GM23338 (cell line): Measurements from ENCODE around the gene DLG2. TPM values are rescaled to one million over a fixed set of nuclear protein-coding genes. Genes with fewer than 3 reads are reported as not detected.

Experiments
- ATAC-seq: fragments of 200-7000 bp; cut with Tn5 transposase; 3 replicates; pipeline ENCODE4 v1.9.1; 2020
- DNase-seq: peaks from one replicate; pipeline ENCODE4 v3.0.0-alpha.2; 2015; ENCODE audit warnings: low spot score
- H2AFZ ChIP-seq: fragments of 200-600 bp; sonication (generic); 2 replicates; pipeline ENCODE4 v1.8.0; 2016; ENCODE audit warnings: antibody characterized with exemption, mild to moderate bottlenecking, moderate library complexity
- H3F3A ChIP-seq: fragments of 200-600 bp; sonication (generic); replicated peaks from 2 replicates; pipeline ENCODE4 v1.8.0; 2017; ENCODE audit warnings: antibody characterized with exemption, mixed run types, low read depth
- H3K27ac ChIP-seq: fragments of 200-600 bp; sonication (generic); 2 replicates; pipeline ENCODE4 v1.6.1; 2016; ENCODE audit warnings: low read depth
- H3K27me3 ChIP-seq: fragments of 200-600 bp; sonication (generic); 2 replicates; pipeline ENCODE4 v1.8.0; 2016; ENCODE audit warnings: mild to moderate bottlenecking, mixed run types, moderate library complexity; ENCODE audit not compliant: insufficient read depth
- H3K36me3 ChIP-seq: fragments of 200-600 bp; sonication (generic); 2 replicates; pipeline ENCODE4 v1.8.0; 2016; ENCODE audit warnings: mild to moderate bottlenecking; ENCODE audit not compliant: insufficient read depth
- H3K4me1 ChIP-seq: fragments of 200-600 bp; sonication (generic); 2 replicates; pipeline ENCODE4 v1.8.0; 2016; ENCODE audit warnings: mild to moderate bottlenecking, moderate library complexity; ENCODE audit not compliant: insufficient read depth
- H3K4me2 ChIP-seq: fragments of 200-600 bp; sonication (generic); 2 replicates; pipeline ENCODE4 v1.7.1; 2017; ENCODE audit warnings: mixed run types
- H3K4me3 ChIP-seq: fragments of 200-600 bp; sonication (generic); 2 replicates; pipeline ENCODE4 v1.6.1; 2016; ENCODE audit warnings: mixed run types
- H3K79me2 ChIP-seq: fragments of 200-600 bp; sonication (generic); replicated peaks from 2 replicates; pipeline ENCODE4 v1.8.0; 2017; ENCODE audit warnings: mild to moderate bottlenecking; ENCODE audit not compliant: insufficient read depth
- H3K9me2 ChIP-seq: fragments of 200-600 bp; sonication (generic); 2 replicates; pipeline ENCODE4 v1.8.0; 2017; ENCODE audit not compliant: insufficient read depth
- H4K20me1 ChIP-seq: fragments of 200-600 bp; sonication (generic); replicated peaks from 2 replicates; pipeline ENCODE4 v1.8.0; 2017; ENCODE audit warnings: mild to moderate bottlenecking; ENCODE audit not compliant: insufficient read depth
- H3K27ac Mint-ChIP-seq: 2 replicates; pipeline ENCODE4 v1.8.0; 2020; ENCODE audit warnings: inconsistent platforms, mild to moderate bottlenecking, moderate library complexity, mixed read lengths
- H3K27me3 Mint-ChIP-seq: 3 replicates; pipeline ENCODE4 v1.8.0; 2022; ENCODE audit warnings: low read depth, mild to moderate bottlenecking, moderate library complexity, mixed read lengths, inconsistent platforms; ENCODE audit not compliant: insufficient read depth, poor library complexity
- H3K36me3 Mint-ChIP-seq: 3 replicates; pipeline ENCODE4 v1.8.0; 2021; ENCODE audit warnings: low read depth, mild to moderate bottlenecking, inconsistent platforms, moderate library complexity, mixed read lengths
- H3K4me1 Mint-ChIP-seq: 3 replicates; pipeline ENCODE4 v1.8.0; 2020; ENCODE audit warnings: mild to moderate bottlenecking, inconsistent platforms, mixed read lengths
- H3K4me3 Mint-ChIP-seq: 3 replicates; pipeline ENCODE4 v1.8.0; 2021; ENCODE audit warnings: moderate library complexity, mild to moderate bottlenecking, inconsistent platforms, mixed read lengths
- H3K9me3 Mint-ChIP-seq: 3 replicates; pipeline ENCODE4 v1.8.0; 2020; ENCODE audit warnings: moderate library complexity, mild to moderate bottlenecking, inconsistent platforms, mixed read lengths
- CREB1 ChIP-seq: fragments of 250-450 bp; sonication (Bioruptor Pico); IDR thresholded peaks from 2 replicates; pipeline ENCODE4 v1.5.0; 2020; ENCODE audit warnings: low read depth, mild to moderate bottlenecking, moderate library complexity
- EZH2 ChIP-seq: fragments of 200-600 bp; sonication (generic); IDR thresholded peaks from one replicate; pipeline ENCODE4 v1.8.0; 2017; ENCODE audit warnings: antibody characterized with exemption, mild to moderate bottlenecking, low read depth; ENCODE audit not compliant: unreplicated experiment
- EZH2phosphoT487 ChIP-seq: fragments of 200-600 bp; sonication (generic); IDR thresholded peaks from one replicate; pipeline ENCODE4 v1.8.1; 2018; ENCODE audit warnings: antibody characterized with exemption; ENCODE audit not compliant: unreplicated experiment
- JUNB ChIP-seq: IDR thresholded peaks from one replicate; pipeline ENCODE4 v1.6.1; 2016; ENCODE audit warnings: antibody characterized with exemption; ENCODE audit not compliant: unreplicated experiment
- NANOG ChIP-seq: IDR thresholded peaks from 2 replicates; pipeline ENCODE4 v1.6.1; 2016; ENCODE audit warnings: antibody characterized with exemption, borderline replicate concordance
- POLR2AphosphoS5 ChIP-seq: IDR thresholded peaks from 2 replicates; pipeline ENCODE4 v1.6.1; 2016; ENCODE audit warnings: antibody characterized with exemption, low read depth
- STAT1 ChIP-seq: IDR thresholded peaks from one replicate; pipeline ENCODE4 v1.6.1; 2016; ENCODE audit warnings: antibody characterized with exemption; ENCODE audit not compliant: unreplicated experiment
- ZNF114 ChIP-seq: fragments of 250-450 bp; sonication (Bioruptor Pico); IDR thresholded peaks from 2 replicates; pipeline ENCODE4 v1.5.0; 2020; ENCODE audit warnings: mild to moderate bottlenecking, moderate library complexity
- ZNF331 ChIP-seq: fragments of 250-450 bp; sonication (Bioruptor Pico); IDR thresholded peaks from 2 replicates; pipeline ENCODE4 v1.5.0; 2020; ENCODE audit warnings: low read depth, mild to moderate bottlenecking, moderate library complexity
- polyA plus RNA-seq: library from polyadenylated mRNA; unstranded; fragments of >200 nt; fragmentation: Nextera tagmentation; extraction: Ambion mirVana; gene quantifications from 2 replicates; pipeline ENCODE4 v1.2.1, GENCODE V29; 2016
- total RNA-seq: library from RNA; depleted of rRNA; stranded (reverse); fragments of >200 nt; shearing (Covaris generic); gene quantifications from 2 replicates; pipeline ENCODE4 v1.2.3, GENCODE V29; 2014
- TF ChIP-seq, protein P1 (sequence below): IDR thresholded peaks from one replicate; pipeline ENCODE4 v1.6.1; 2018; ENCODE audit warnings: antibody characterized with exemption; ENCODE audit not compliant: unreplicated experiment
- TF ChIP-seq, protein P2 (sequence below): fragments of 250-450 bp; sonication (Bioruptor Pico); IDR thresholded peaks from 2 replicates; pipeline ENCODE4 v1.5.0; 2020; ENCODE audit warnings: mild to moderate bottlenecking, moderate library complexity
- TF ChIP-seq, protein P3 (sequence below): IDR thresholded peaks from 2 replicates; pipeline ENCODE4 v1.6.1; 2016; ENCODE audit warnings: antibody characterized with exemption
- TF ChIP-seq, protein P4 (sequence below), 2 experiments: fragments of 200-600 bp in 1 of 2; sonication (generic) in 1 of 2; conservative IDR thresholded peaks; 2 replicates each; pipeline versions ENCODE4 v1.5.1 to v1.6.1; 2016 to 2017; ENCODE audit warnings: antibody characterized with exemption in 2 of 2, low read depth in 2 of 2, mild to moderate bottlenecking in 2 of 2, moderate library complexity in 1 of 2

Gene DLG2
- total and polyA plus RNA-seq, 2 experiments from 2014 or later = 19.8 to 21.5 TPM

DNA sequence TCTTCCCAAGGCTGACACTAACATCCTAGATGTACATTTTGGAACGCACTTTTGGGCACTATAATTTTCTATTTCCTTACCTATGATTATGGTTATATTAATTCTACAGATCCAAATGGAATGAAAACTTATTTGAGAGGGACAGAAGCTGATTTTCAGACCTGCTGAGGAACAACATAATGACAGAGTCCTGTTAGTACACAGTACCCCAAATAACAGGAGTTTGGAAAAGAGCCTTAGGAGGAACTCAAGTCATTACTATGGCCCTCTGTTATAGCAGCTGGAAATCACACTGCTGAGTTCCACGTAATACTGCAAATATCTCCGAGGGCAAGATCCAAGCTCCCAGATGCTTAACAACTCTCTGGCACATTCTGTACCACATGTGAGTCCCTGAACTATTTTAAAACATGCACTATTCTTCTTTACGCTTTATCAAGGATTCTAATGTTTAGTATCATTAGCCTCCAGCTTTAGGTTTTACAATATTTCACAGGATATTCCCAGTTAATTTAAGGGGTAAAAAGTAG, 1313.2 kb downstream of the DLG2 start:
- TF ChIP-seq STAT1 (no peak), JUNB (no peak), EZH2 (no peak), EZH2phosphoT487 (no peak), ZNF114 (CRISPR knock-in tag) (no peak), POLR2AphosphoS5 (no peak), NANOG (no peak), CREB1 (CRISPR knock-in tag) (no peak), ZNF331 (CRISPR knock-in tag) (no peak)
- TF ChIP-seq, protein P1, sequence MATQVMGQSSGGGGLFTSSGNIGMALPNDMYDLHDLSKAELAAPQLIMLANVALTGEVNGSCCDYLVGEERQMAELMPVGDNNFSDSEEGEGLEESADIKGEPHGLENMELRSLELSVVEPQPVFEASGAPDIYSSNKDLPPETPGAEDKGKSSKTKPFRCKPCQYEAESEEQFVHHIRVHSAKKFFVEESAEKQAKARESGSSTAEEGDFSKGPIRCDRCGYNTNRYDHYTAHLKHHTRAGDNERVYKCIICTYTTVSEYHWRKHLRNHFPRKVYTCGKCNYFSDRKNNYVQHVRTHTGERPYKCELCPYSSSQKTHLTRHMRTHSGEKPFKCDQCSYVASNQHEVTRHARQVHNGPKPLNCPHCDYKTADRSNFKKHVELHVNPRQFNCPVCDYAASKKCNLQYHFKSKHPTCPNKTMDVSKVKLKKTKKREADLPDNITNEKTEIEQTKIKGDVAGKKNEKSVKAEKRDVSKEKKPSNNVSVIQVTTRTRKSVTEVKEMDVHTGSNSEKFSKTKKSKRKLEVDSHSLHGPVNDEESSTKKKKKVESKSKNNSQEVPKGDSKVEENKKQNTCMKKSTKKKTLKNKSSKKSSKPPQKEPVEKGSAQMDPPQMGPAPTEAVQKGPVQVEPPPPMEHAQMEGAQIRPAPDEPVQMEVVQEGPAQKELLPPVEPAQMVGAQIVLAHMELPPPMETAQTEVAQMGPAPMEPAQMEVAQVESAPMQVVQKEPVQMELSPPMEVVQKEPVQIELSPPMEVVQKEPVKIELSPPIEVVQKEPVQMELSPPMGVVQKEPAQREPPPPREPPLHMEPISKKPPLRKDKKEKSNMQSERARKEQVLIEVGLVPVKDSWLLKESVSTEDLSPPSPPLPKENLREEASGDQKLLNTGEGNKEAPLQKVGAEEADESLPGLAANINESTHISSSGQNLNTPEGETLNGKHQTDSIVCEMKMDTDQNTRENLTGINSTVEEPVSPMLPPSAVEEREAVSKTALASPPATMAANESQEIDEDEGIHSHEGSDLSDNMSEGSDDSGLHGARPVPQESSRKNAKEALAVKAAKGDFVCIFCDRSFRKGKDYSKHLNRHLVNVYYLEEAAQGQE = no peak
- TF ChIP-seq, protein P2, sequence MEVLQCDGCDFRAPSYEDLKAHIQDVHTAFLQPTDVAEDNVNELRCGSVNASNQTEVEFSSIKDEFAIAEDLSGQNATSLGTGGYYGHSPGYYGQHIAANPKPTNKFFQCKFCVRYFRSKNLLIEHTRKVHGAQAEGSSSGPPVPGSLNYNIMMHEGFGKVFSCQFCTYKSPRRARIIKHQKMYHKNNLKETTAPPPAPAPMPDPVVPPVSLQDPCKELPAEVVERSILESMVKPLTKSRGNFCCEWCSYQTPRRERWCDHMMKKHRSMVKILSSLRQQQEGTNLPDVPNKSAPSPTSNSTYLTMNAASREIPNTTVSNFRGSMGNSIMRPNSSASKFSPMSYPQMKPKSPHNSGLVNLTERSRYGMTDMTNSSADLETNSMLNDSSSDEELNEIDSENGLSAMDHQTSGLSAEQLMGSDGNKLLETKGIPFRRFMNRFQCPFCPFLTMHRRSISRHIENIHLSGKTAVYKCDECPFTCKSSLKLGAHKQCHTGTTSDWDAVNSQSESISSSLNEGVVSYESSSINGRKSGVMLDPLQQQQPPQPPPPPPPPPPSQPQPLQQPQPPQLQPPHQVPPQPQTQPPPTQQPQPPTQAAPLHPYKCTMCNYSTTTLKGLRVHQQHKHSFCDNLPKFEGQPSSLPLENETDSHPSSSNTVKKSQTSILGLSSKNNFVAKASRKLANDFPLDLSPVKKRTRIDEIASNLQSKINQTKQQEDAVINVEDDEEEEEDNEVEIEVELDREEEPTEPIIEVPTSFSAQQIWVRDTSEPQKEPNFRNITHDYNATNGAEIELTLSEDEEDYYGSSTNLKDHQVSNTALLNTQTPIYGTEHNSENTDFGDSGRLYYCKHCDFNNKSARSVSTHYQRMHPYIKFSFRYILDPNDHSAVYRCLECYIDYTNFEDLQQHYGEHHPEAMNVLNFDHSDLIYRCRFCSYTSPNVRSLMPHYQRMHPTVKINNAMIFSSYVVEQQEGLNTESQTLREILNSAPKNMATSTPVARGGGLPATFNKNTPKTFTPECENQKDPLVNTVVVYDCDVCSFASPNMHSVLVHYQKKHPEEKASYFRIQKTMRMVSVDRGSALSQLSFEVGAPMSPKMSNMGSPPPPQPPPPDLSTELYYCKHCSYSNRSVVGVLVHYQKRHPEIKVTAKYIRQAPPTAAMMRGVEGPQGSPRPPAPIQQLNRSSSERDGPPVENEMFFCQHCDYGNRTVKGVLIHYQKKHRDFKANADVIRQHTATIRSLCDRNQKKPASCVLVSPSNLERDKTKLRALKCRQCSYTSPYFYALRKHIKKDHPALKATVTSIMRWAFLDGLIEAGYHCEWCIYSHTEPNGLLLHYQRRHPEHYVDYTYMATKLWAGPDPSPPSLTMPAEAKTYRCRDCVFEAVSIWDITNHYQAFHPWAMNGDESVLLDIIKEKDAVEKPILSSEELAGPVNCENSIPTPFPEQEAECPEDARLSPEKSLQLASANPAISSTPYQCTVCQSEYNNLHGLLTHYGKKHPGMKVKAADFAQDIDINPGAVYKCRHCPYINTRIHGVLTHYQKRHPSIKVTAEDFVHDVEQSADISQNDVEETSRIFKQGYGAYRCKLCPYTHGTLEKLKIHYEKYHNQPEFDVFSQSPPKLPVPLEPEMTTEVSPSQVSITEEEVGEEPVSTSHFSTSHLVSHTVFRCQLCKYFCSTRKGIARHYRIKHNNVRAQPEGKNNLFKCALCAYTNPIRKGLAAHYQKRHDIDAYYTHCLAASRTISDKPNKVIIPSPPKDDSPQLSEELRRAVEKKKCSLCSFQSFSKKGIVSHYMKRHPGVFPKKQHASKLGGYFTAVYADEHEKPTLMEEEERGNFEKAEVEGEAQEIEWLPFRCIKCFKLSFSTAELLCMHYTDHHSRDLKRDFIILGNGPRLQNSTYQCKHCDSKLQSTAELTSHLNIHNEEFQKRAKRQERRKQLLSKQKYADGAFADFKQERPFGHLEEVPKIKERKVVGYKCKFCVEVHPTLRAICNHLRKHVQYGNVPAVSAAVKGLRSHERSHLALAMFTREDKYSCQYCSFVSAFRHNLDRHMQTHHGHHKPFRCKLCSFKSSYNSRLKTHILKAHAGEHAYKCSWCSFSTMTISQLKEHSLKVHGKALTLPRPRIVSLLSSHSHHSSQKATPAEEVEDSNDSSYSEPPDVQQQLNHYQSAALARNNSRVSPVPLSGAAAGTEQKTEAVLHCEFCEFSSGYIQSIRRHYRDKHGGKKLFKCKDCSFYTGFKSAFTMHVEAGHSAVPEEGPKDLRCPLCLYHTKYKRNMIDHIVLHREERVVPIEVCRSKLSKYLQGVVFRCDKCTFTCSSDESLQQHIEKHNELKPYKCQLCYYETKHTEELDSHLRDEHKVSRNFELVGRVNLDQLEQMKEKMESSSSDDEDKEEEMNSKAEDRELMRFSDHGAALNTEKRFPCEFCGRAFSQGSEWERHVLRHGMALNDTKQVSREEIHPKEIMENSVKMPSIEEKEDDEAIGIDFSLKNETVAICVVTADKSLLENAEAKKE = no peak
- TF ChIP-seq, protein P3, sequence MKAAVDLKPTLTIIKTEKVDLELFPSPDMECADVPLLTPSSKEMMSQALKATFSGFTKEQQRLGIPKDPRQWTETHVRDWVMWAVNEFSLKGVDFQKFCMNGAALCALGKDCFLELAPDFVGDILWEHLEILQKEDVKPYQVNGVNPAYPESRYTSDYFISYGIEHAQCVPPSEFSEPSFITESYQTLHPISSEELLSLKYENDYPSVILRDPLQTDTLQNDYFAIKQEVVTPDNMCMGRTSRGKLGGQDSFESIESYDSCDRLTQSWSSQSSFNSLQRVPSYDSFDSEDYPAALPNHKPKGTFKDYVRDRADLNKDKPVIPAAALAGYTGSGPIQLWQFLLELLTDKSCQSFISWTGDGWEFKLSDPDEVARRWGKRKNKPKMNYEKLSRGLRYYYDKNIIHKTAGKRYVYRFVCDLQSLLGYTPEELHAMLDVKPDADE = no peak
- TF ChIP-seq, protein P4, sequence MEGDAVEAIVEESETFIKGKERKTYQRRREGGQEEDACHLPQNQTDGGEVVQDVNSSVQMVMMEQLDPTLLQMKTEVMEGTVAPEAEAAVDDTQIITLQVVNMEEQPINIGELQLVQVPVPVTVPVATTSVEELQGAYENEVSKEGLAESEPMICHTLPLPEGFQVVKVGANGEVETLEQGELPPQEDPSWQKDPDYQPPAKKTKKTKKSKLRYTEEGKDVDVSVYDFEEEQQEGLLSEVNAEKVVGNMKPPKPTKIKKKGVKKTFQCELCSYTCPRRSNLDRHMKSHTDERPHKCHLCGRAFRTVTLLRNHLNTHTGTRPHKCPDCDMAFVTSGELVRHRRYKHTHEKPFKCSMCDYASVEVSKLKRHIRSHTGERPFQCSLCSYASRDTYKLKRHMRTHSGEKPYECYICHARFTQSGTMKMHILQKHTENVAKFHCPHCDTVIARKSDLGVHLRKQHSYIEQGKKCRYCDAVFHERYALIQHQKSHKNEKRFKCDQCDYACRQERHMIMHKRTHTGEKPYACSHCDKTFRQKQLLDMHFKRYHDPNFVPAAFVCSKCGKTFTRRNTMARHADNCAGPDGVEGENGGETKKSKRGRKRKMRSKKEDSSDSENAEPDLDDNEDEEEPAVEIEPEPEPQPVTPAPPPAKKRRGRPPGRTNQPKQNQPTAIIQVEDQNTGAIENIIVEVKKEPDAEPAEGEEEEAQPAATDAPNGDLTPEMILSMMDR (conservative IDR thresholded peaks at IDR 0.05; ENCODE audit: low read depth in 2 of 2) = no peak
- Mint-ChIP-seq H3K27me3 (peaks cover 5% of the 10 kb centered on the region), H3K4me1 (peaks cover 8% of the 10 kb centered on the region), H3K4me3 (no peak overlapping the region), H3K27ac (no peak overlapping the region), H3K36me3 (no peaks in the 10 kb centered on the region), H3K9me3 (no peaks in the 10 kb centered on the region)
- no peaks in the 10 kb centered on the region for H3K4me1 ChIP-seq
- no peak overlapping the region for H3K27ac ChIP-seq
- H2AFZ ChIP-seq = no peak overlapping the region
- no peaks in the 10 kb centered on the region for H3K27me3 ChIP-seq
- H3K9me2 ChIP-seq = no peaks in the 10 kb centered on the region
- no peak for DNase-seq
- no peak overlapping the region for H3K4me3 ChIP-seq
- no peak for ATAC-seq
- no peaks in the 10 kb centered on the region for H3K36me3 ChIP-seq
- H4K20me1 ChIP-seq = no peaks in the 10 kb centered on the region
- H3K4me2 ChIP-seq = no peak overlapping the region
- H3K79me2 ChIP-seq = no peaks in the 10 kb centered on the region
- H3F3A ChIP-seq = no peaks in the 10 kb centered on the region
